DND-41 (cell line): ENCODE results near the gene PI4K2B.

Source experiments
- EZH2 ChIP-seq: IDR thresholded peaks from 3 replicates; pipeline ENCODE4 v1.6.1; 2012; ENCODE audit warnings: borderline replicate concordance, low read depth, mild to moderate bottlenecking, moderate library complexity, low read length, inconsistent platforms; ENCODE audit not compliant: severe bottlenecking
- TF ChIP-seq, protein P1 (sequence below): IDR thresholded peaks from 2 replicates; pipeline ENCODE4 v1.5.1; 2012; ENCODE audit warnings: borderline replicate concordance, low read length, moderate library complexity, mild to moderate bottlenecking; ENCODE audit not compliant: poor library complexity, severe bottlenecking; ENCODE audit errors: extremely low read depth

DNA sequence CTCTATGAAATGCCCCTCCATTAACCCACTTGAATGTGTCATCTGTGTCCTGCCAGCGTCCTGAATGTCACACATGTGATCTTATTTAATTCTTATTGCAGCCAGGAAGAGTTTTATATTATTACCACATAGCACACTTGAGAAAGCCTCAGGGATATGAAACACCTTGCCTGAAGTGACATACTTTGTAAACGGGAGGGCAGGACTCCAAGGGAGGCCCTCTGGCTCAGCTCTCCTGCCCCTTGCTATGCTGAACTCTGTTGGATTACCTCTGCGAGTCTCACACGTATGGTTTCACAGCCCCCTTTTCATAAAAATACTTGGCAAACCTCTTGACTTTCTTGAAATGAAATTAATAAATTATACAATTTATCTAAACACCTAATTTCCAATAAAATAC is 67.6 kb downstream of the PI4K2B start:
- TF ChIP-seq, protein P1, sequence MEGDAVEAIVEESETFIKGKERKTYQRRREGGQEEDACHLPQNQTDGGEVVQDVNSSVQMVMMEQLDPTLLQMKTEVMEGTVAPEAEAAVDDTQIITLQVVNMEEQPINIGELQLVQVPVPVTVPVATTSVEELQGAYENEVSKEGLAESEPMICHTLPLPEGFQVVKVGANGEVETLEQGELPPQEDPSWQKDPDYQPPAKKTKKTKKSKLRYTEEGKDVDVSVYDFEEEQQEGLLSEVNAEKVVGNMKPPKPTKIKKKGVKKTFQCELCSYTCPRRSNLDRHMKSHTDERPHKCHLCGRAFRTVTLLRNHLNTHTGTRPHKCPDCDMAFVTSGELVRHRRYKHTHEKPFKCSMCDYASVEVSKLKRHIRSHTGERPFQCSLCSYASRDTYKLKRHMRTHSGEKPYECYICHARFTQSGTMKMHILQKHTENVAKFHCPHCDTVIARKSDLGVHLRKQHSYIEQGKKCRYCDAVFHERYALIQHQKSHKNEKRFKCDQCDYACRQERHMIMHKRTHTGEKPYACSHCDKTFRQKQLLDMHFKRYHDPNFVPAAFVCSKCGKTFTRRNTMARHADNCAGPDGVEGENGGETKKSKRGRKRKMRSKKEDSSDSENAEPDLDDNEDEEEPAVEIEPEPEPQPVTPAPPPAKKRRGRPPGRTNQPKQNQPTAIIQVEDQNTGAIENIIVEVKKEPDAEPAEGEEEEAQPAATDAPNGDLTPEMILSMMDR = no peak
- TF ChIP-seq EZH2 = no peak
